Activated CD4-positive, alpha-beta memory T cell treated with anti-CD3 and anti-CD28 coated beads for 36 hours (primary cell): ENCODE data around the gene BICRA. TPM values are rescaled to one million over a fixed set of nuclear protein-coding genes. Genes with fewer than 3 reads are reported as not detected.
"Not testable (repeated sequence)": the region's sequence is repeated elsewhere in the genome, so short reads cannot be mapped to it uniquely, and the experiment has no call there.

Experiments
- CTCF ChIA-PET: fragments of 350-600 bp; sonication (Branson Sonifier 250); formaldehyde crosslinking; loops from one replicate; lab custom pipeline; 2021; ENCODE audit warnings: antibody characterized with exemption, inconsistent platforms; lab: Charles Lee
- POLR2A ChIA-PET: fragments of 350-600 bp; sonication (Branson Sonifier 250); formaldehyde crosslinking; loops from one replicate; lab custom pipeline; 2021; ENCODE audit warnings: antibody characterized with exemption; lab: Charles Lee
- DNase-seq: peaks from one replicate; pipeline ENCODE4 v3.0.0-alpha.2; 2020
- H3K27ac Mint-ChIP-seq: one replicate; pipeline ENCODE4 v1.8.0; 2021; ENCODE audit warnings: mixed read lengths
- H3K27me3 Mint-ChIP-seq: one replicate; pipeline ENCODE4 v1.8.0; 2021; ENCODE audit warnings: mixed read lengths
- H3K36me3 Mint-ChIP-seq: one replicate; pipeline ENCODE4 v1.8.0; 2021; ENCODE audit warnings: mixed read lengths
- H3K4me1 Mint-ChIP-seq: one replicate; pipeline ENCODE4 v1.8.0; 2021; ENCODE audit warnings: low read depth, mixed read lengths
- H3K4me3 Mint-ChIP-seq: one replicate; pipeline ENCODE4 v1.8.0; 2021; ENCODE audit warnings: mild to moderate bottlenecking, mixed read lengths
- H3K9me3 Mint-ChIP-seq: one replicate; pipeline ENCODE4 v1.8.0; 2021; ENCODE audit warnings: mixed read lengths
- intact Hi-C: fragments of 100-400 bp; cut with micrococcal nuclease; formaldehyde crosslinking; loops from one replicate; pipeline ENCODE4 v1.15.1; 2023
- total RNA-seq, 2 experiments: library from RNA; stranded (reverse); gene quantifications; one replicate each; pipeline ENCODE4 v1.2.3, GENCODE V29; 2021

BICRA gene
- total RNA-seq, 2 experiments from 2014 or later = 11.9 to 14.0 TPM

GRCh38 chr19:47635152-47635754, 26.3 kb downstream of the BICRA start:
- H3K27ac Mint-ChIP-seq, H3K27me3 Mint-ChIP-seq, H3K9me3 Mint-ChIP-seq, H3K4me3 Mint-ChIP-seq, intact Hi-C loops, DNase-seq, POLR2A ChIA-PET, H3K36me3 Mint-ChIP-seq: not testable (repeated sequence)
- H3K4me1 Mint-ChIP-seq = peaks cover 20% of the 10 kb centered on the region
- CTCF ChIA-PET = interaction anchor here (1.1 kb wide), 1 partner anchor 198 kb away, joined by 3 read pairs; no protein-coding TSS in a partner anchor

GRCh38 chr19:47637550-47637949, 28.6 kb downstream of the BICRA start:
- POLR2A ChIA-PET = no interaction called here
- DNase-seq = no peak
- Mint-ChIP-seq H3K36me3 (peaks cover 4% of the 10 kb centered on the region), H3K27ac (no peak overlapping the region), H3K9me3 (no peaks in the 10 kb centered on the region), H3K4me1 (peaks cover 15% of the 10 kb centered on the region), H3K27me3 (no peaks in the 10 kb centered on the region), H3K4me3 (no peak overlapping the region)
- intact Hi-C loops = no loop called here
- CTCF ChIA-PET = no interaction called here

GRCh38 chr19:47641891-47642485, 33.1 kb downstream of the BICRA start:
- ChIA-PET POLR2A (no interaction called here), CTCF (no interaction called here)
- DNase-seq = no peak
- Mint-ChIP-seq H3K4me1 (peaks cover 5% of the 10 kb centered on the region), H3K9me3 (no peaks in the 10 kb centered on the region), H3K27me3 (no peaks in the 10 kb centered on the region), H3K36me3 (peaks cover 17% of the 10 kb centered on the region), H3K4me3 (no peak overlapping the region), H3K27ac (no peak overlapping the region)
- intact Hi-C loops = no loop called here

GRCh38 chr19:47643281-47643680, 34.3 kb downstream of the BICRA start:
- intact Hi-C loops = no loop called here
- Mint-ChIP-seq H3K27ac (no peak overlapping the region), H3K27me3 (no peaks in the 10 kb centered on the region), H3K36me3 (peaks cover 14% of the 10 kb centered on the region), H3K4me1 (peaks cover 6% of the 10 kb centered on the region), H3K9me3 (no peaks in the 10 kb centered on the region), H3K4me3 (no peak overlapping the region)
- CTCF ChIA-PET = no interaction called here
- POLR2A ChIA-PET = no interaction called here
- DNase-seq = no peak

- Mint-ChIP-seq H3K4me3 (no peak overlapping the region), H3K9me3 (no peaks in the 10 kb centered on the region), H3K4me1 (peaks cover 6% of the 10 kb centered on the region), H3K27ac (no peak overlapping the region), H3K27me3 (no peaks in the 10 kb centered on the region), H3K36me3 (peaks cover 15% of the 10 kb centered on the region)
- ChIA-PET POLR2A (no interaction called here), CTCF (no interaction called here)
- no peak for DNase-seq
- intact Hi-C loops = no loop called here
These were observed 35.3 kb downstream of the BICRA start for GRCh38 chr19:47644199-47644598.

GRCh38 chr19:47644743-47645482, 36.0 kb downstream of the BICRA start:
- no peak overlapping the region for H3K4me3 Mint-ChIP-seq
- no peak for DNase-seq
- H3K9me3 Mint-ChIP-seq = peaks cover 4% of the 10 kb centered on the region
- intact Hi-C loops = no loop called here
- peaks cover 18% of the 10 kb centered on the region for H3K36me3 Mint-ChIP-seq
- no peak overlapping the region for H3K27ac Mint-ChIP-seq
- POLR2A ChIA-PET = no interaction called here
- CTCF ChIA-PET = no interaction called here
- H3K27me3 Mint-ChIP-seq = no peaks in the 10 kb centered on the region
- peaks cover 6% of the 10 kb centered on the region for H3K4me1 Mint-ChIP-seq

- DNase-seq = no peak
- intact Hi-C loops = no loop called here
- Mint-ChIP-seq H3K36me3 (peaks cover 17% of the 10 kb centered on the region), H3K4me3 (no peak overlapping the region), H3K4me1 (peaks cover 9% of the 10 kb centered on the region), H3K9me3 (peaks cover 4% of the 10 kb centered on the region), H3K27me3 (no peaks in the 10 kb centered on the region), H3K27ac (no peak overlapping the region)
- CTCF ChIA-PET = no interaction called here
- POLR2A ChIA-PET = no interaction called here
These were observed 38.0 kb downstream of the BICRA start for GRCh38 chr19:47646924-47647323.

- H3K27ac Mint-ChIP-seq = no peak overlapping the region
These were observed 40.7 kb downstream of the BICRA start for GRCh38 chr19:47649588-47649987.

GRCh38 chr19:47650700-47651099, 41.8 kb downstream of the BICRA start:
- H3K27ac Mint-ChIP-seq = no peak overlapping the region
- H3K9me3 Mint-ChIP-seq = peaks cover 4% of the 10 kb centered on the region
- no peak overlapping the region for H3K4me3 Mint-ChIP-seq
- intact Hi-C loops = no loop called here
- no peak for DNase-seq
- CTCF ChIA-PET = no interaction called here
- peaks cover 9% of the 10 kb centered on the region for H3K4me1 Mint-ChIP-seq
- H3K27me3 Mint-ChIP-seq = no peaks in the 10 kb centered on the region
- peaks cover 12% of the 10 kb centered on the region for H3K36me3 Mint-ChIP-seq
- POLR2A ChIA-PET = no interaction called here

More at GRCh38 chr19:47649588-47649987, 40.7 kb downstream of the BICRA start:
- H3K4me3 Mint-ChIP-seq = no peak overlapping the region
- peaks cover 4% of the 10 kb centered on the region for H3K9me3 Mint-ChIP-seq
- ChIA-PET POLR2A (no interaction called here), CTCF (no interaction called here)
- H3K27me3 Mint-ChIP-seq = no peaks in the 10 kb centered on the region
- H3K4me1 Mint-ChIP-seq = peaks cover 9% of the 10 kb centered on the region
- intact Hi-C loops = no loop called here
- DNase-seq = no peak
- H3K36me3 Mint-ChIP-seq = peaks cover 17% of the 10 kb centered on the region

GRCh38 chr19:47651132-47651531, 42.2 kb downstream of the BICRA start:
- ChIA-PET POLR2A (no interaction called here), CTCF (no interaction called here)
- H3K4me3 Mint-ChIP-seq = no peak overlapping the region
- H3K36me3 Mint-ChIP-seq = peaks cover 10% of the 10 kb centered on the region
- no peak for DNase-seq
- intact Hi-C loops = no loop called here
- H3K9me3 Mint-ChIP-seq = peaks cover 4% of the 10 kb centered on the region
- no peaks in the 10 kb centered on the region for H3K27me3 Mint-ChIP-seq
- no peak overlapping the region for H3K27ac Mint-ChIP-seq
- peaks cover 9% of the 10 kb centered on the region for H3K4me1 Mint-ChIP-seq

- no peaks in the 10 kb centered on the region for H3K27me3 Mint-ChIP-seq
- intact Hi-C loops = no loop called here
- H3K4me3 Mint-ChIP-seq = no peak overlapping the region
- peaks cover 7% of the 10 kb centered on the region for H3K36me3 Mint-ChIP-seq
- peaks cover 9% of the 10 kb centered on the region for H3K4me1 Mint-ChIP-seq
- POLR2A ChIA-PET = no interaction called here
- no peak overlapping the region for H3K27ac Mint-ChIP-seq
- CTCF ChIA-PET = no interaction called here
- peaks cover 4% of the 10 kb centered on the region for H3K9me3 Mint-ChIP-seq
- no peak for DNase-seq
These were observed 42.8 kb downstream of the BICRA start for GRCh38 chr19:47651691-47652090.

- H3K9me3 Mint-ChIP-seq = peaks cover 4% of the 10 kb centered on the region
- no peak overlapping the region for H3K4me3 Mint-ChIP-seq
- H3K4me1 Mint-ChIP-seq = peaks cover 9% of the 10 kb centered on the region
- no peak for DNase-seq
- ChIA-PET POLR2A (interaction anchor here (0.5 kb wide), 1 partner anchor 434 kb away, joined by 3 read pairs; no protein-coding TSS in a partner anchor), CTCF (interaction anchor here (0.6 kb wide), 1 partner anchor 1646 kb away, joined by 3 read pairs; no protein-coding TSS in a partner anchor)
- no peaks in the 10 kb centered on the region for H3K27me3 Mint-ChIP-seq
- intact Hi-C loops = no loop called here
- peaks cover 4% of the 10 kb centered on the region for H3K36me3 Mint-ChIP-seq
- no peak overlapping the region for H3K27ac Mint-ChIP-seq
These were observed 43.4 kb downstream of the BICRA start for GRCh38 chr19:47652285-47652684.
